HepG2 (cell line): Measurements from ENCODE around the gene SCYGR4. TPM values are rescaled to one million over a fixed set of nuclear protein-coding genes. Genes with fewer than 3 reads are reported as not detected.

ENCODE experiments used
- ATAC-seq: fragments of 200-7000 bp; cut with Tn5 transposase; 3 replicates; pipeline ENCODE4 v1.9.1; 2020; ENCODE audit warnings: mild to moderate bottlenecking, moderate library complexity
- BruUV-seq: library from RNA; stranded (reverse); fragments of 400-500 nt; replicated peaks from 2 replicates; lab custom pipeline; 2021; lab: Mats Ljungman, UMichigan
- CTCF ChIA-PET: fragments of 300-600 bp; formaldehyde crosslinking; extraction: SDS; loops from one replicate; lab custom pipeline; 2021; ENCODE audit warnings: low total read pairs, inconsistent platforms, low intra/inter-chr PET ratio; lab: Yijun Ruan, JAX
- POLR2A ChIA-PET: fragments of 350-600 bp; sonication (Branson Sonifier 250); formaldehyde crosslinking; loops from one replicate; lab custom pipeline; 2020; ENCODE audit warnings: antibody characterized with exemption, inconsistent platforms; lab: Yijun Ruan, JAX
- DNase-seq: peaks from one replicate; pipeline ENCODE4 v3.0.0-alpha.2; 2015; ENCODE audit warnings: low spot score
- FAIRE-seq: peaks from 3 replicates; lab custom pipeline; 2011; peaks lifted over from hg19 to GRCh38; lab: Jason Lieb, UNC
- H2AFZ ChIP-seq: one replicate; pipeline ENCODE4 v1.6.1; 2011; ENCODE audit warnings: low read length, inconsistent platforms
- H3K27ac ChIP-seq: fragments of 300-600 bp; 3 replicates; pipeline ENCODE4 v1.8.0; 2011; ENCODE audit warnings: mixed run types, mild to moderate bottlenecking, mixed read lengths, low read length, inconsistent platforms; ENCODE audit not compliant: insufficient read depth; ENCODE audit errors: extremely low read length
- H3K27me3 ChIP-seq, 2 experiments: fragments of 200-600 bp in 1 of 2; 2 replicates in 1 of 2; 3 replicates in 1 of 2; pipeline versions ENCODE4 v1.6.0 to v1.8.0; 2011; ENCODE audit warnings: low read length in 2 of 2, mild to moderate bottlenecking in 2 of 2, moderate library complexity in 2 of 2, inconsistent platforms in 1 of 2; ENCODE audit not compliant: insufficient read depth in 2 of 2, control insufficient read depth in 1 of 2
- H3K36me3 ChIP-seq, 2 experiments: fragments of 200-600 bp in 1 of 2; replicated peaks in 1 of 2; 2 replicates in 1 of 2; 3 replicates in 1 of 2; pipeline versions ENCODE4 v1.5.1 to v1.8.0; 2011; ENCODE audit warnings: low read length in 2 of 2, inconsistent platforms in 1 of 2; ENCODE audit not compliant: insufficient read depth in 2 of 2, control insufficient read depth in 1 of 2
- H3K4me1 ChIP-seq: 2 replicates; pipeline ENCODE4 v1.5.1; 2012; ENCODE audit warnings: low read length, inconsistent platforms; ENCODE audit not compliant: insufficient read depth
- H3K4me2 ChIP-seq: 2 replicates; pipeline ENCODE4 v1.6.0; 2011; ENCODE audit warnings: low read depth, low read length, inconsistent platforms
- H3K4me3 ChIP-seq, 3 experiments: fragments of 200-600 bp in 1 of 3; sonication (generic), shearing (Covaris generic) in 1 of 3; replicated peaks in 1 of 3; 2 replicates each; pipeline ENCODE4 v1.5.1; 2011 to 2016; ENCODE audit warnings: low read length in 3 of 3, inconsistent platforms in 2 of 3, low read depth in 2 of 3, mild to moderate bottlenecking in 2 of 3, control low read depth in 1 of 3, mixed read lengths in 1 of 3; ENCODE audit not compliant: insufficient read depth in 1 of 3
- H3K79me2 ChIP-seq: one replicate; pipeline ENCODE4 v1.6.1; 2011; ENCODE audit warnings: low read length, inconsistent platforms; ENCODE audit not compliant: insufficient read depth
- H3K9ac ChIP-seq: 2 replicates; pipeline ENCODE4 v1.6.0; 2011; ENCODE audit warnings: mild to moderate bottlenecking, low read depth, low read length, inconsistent platforms; ENCODE audit not compliant: insufficient read depth
- H3K9me3 ChIP-seq: 2 replicates; pipeline ENCODE4 v1.5.1; 2012; ENCODE audit warnings: mild to moderate bottlenecking, low read length
- H4K20me1 ChIP-seq: 2 replicates; pipeline ENCODE4 v1.6.0; 2011; ENCODE audit warnings: inconsistent platforms, mild to moderate bottlenecking, low read length, moderate library complexity; ENCODE audit not compliant: insufficient read depth
- AGO2 ChIP-seq: fragments of 200-400 bp; formaldehyde crosslinking; optimal IDR thresholded peaks from 2 replicates; pipeline ENCODE3; 2017; ENCODE audit warnings: mild to moderate bottlenecking, low read depth, low read length, moderate library complexity
- BATF2 ChIP-seq: sonication (generic); formaldehyde crosslinking; IDR thresholded peaks from 2 replicates; pipeline ENCODE4 v1.8.0; 2022; ENCODE audit warnings: mild to moderate bottlenecking, missing genetic modification reagents, moderate library complexity
- BCL6 ChIP-seq: IDR thresholded peaks from 2 replicates; pipeline ENCODE4 v1.6.1; 2016; ENCODE audit warnings: missing genetic modification reagents, missing compliant biosample characterization
- CBX1 ChIP-seq: IDR thresholded peaks from one replicate; pipeline ENCODE4 v1.6.1; 2016; ENCODE audit warnings: antibody characterized with exemption, low read depth
- CBX5 ChIP-seq: sonication (generic); formaldehyde crosslinking; IDR thresholded peaks from 2 replicates; pipeline ENCODE4 v1.4.0; 2020; ENCODE audit warnings: missing genetic modification reagents, borderline replicate concordance
- FOXO1 ChIP-seq: sonication (generic); formaldehyde crosslinking; IDR thresholded peaks from 2 replicates; pipeline ENCODE4 v1.4.0; 2020; ENCODE audit warnings: missing genetic modification reagents
- HBP1 ChIP-seq: IDR thresholded peaks from 2 replicates; pipeline ENCODE4 v1.6.1; 2016; ENCODE audit warnings: low read depth, control low read depth
- HMG20B ChIP-seq: conservative IDR thresholded peaks from 2 replicates; pipeline ENCODE4 v1.6.1; 2016; ENCODE audit warnings: missing genetic modification reagents, missing compliant biosample characterization
- MEIS2 ChIP-seq: sonication (generic); formaldehyde crosslinking; IDR thresholded peaks from 2 replicates; pipeline ENCODE4 v1.9.0; 2021; ENCODE audit warnings: mild to moderate bottlenecking, missing genetic modification reagents
- NFIB ChIP-seq: sonication (generic); formaldehyde crosslinking; IDR thresholded peaks from 2 replicates; pipeline ENCODE4 v1.9.0; 2021; ENCODE audit warnings: missing genetic modification reagents, mild to moderate bottlenecking, borderline replicate concordance
- NFRKB ChIP-seq: fragments of 450-650 bp; IDR thresholded peaks from 2 replicates; pipeline ENCODE4 v1.6.1; 2017
- PCBP2 ChIP-seq: fragments of 200-400 bp; formaldehyde crosslinking; optimal IDR thresholded peaks from 2 replicates; pipeline ENCODE3; 2018; ENCODE audit warnings: low read length, low read depth; ENCODE audit not compliant: poor library complexity, severe bottlenecking
- PHF21A ChIP-seq: sonication (generic); formaldehyde crosslinking; IDR thresholded peaks from 2 replicates; pipeline ENCODE4 v1.5.0; 2020; ENCODE audit warnings: mild to moderate bottlenecking, missing genetic modification reagents
- PITX1 ChIP-seq: sonication (generic); formaldehyde crosslinking; IDR thresholded peaks from 2 replicates; pipeline ENCODE4 v1.5.1; 2020; ENCODE audit warnings: mild to moderate bottlenecking, missing genetic modification reagents
- SNAI1 ChIP-seq: sonication (generic); formaldehyde crosslinking; IDR thresholded peaks from 2 replicates; pipeline ENCODE4 v1.5.0; 2020; ENCODE audit warnings: mild to moderate bottlenecking, missing genetic modification reagents, borderline replicate concordance
- SNRNP70 ChIP-seq: fragments of 200-400 bp; formaldehyde crosslinking; IDR thresholded peaks from 2 replicates; pipeline ENCODE4 v1.6.1; 2017; ENCODE audit warnings: mild to moderate bottlenecking, low read depth, low read length, moderate library complexity
- SSRP1 ChIP-seq: IDR thresholded peaks from 2 replicates; pipeline ENCODE4 v1.6.1; 2016; ENCODE audit warnings: control low read depth
- U2AF1 ChIP-seq: fragments of 200-400 bp; formaldehyde crosslinking; optimal IDR thresholded peaks from 2 replicates; pipeline ENCODE3; 2017; ENCODE audit warnings: mild to moderate bottlenecking, low read depth, low read length
- ZNF253 ChIP-seq: sonication (generic); formaldehyde crosslinking; IDR thresholded peaks from 2 replicates; pipeline ENCODE4 v1.8.0; 2022; ENCODE audit warnings: mild to moderate bottlenecking, missing genetic modification reagents, borderline replicate concordance
- ZNF549 ChIP-seq: sonication (generic); formaldehyde crosslinking; IDR thresholded peaks from 2 replicates; pipeline ENCODE4 v1.5.0; 2020; ENCODE audit warnings: missing genetic modification reagents
- ZNF567 ChIP-seq: sonication (generic); formaldehyde crosslinking; IDR thresholded peaks from 2 replicates; pipeline ENCODE4 v1.8.1; 2023; ENCODE audit warnings: mild to moderate bottlenecking, missing genetic modification reagents, borderline replicate concordance
- ZNF678 ChIP-seq: sonication (generic); formaldehyde crosslinking; IDR thresholded peaks from 2 replicates; pipeline ENCODE4 v1.4.0; 2020; ENCODE audit warnings: mild to moderate bottlenecking, missing genetic modification reagents
- ZNF704 ChIP-seq: sonication (generic); formaldehyde crosslinking; IDR thresholded peaks from 2 replicates; pipeline ENCODE4 v1.8.1; 2023; ENCODE audit warnings: mild to moderate bottlenecking, inconsistent platforms, moderate library complexity, missing genetic modification reagents, borderline replicate concordance
- ZNF782 ChIP-seq: sonication (generic); formaldehyde crosslinking; IDR thresholded peaks from 2 replicates; pipeline ENCODE4 v1.4.0; 2020; ENCODE audit warnings: missing genetic modification reagents, mild to moderate bottlenecking, borderline replicate concordance
- WGBS: methylation state at CpG from one replicate; pipeline ENCODE4 v1.1.6; 2017; ENCODE audit warnings: low lambda C conversion rate; 5-methylcytosine and 5-hydroxymethylcytosine counted together
- in situ Hi-C: cut with HindIII; loops from 2 replicates; pipeline ENCODE4 v1.10.0; 2017; ENCODE audit warnings: low pct_unique_long_range_greater_than_20kb; ENCODE audit not compliant: extremely low pct_ligation_motif_present
- intact Hi-C: fragments of 100-400 bp; cut with micrococcal nuclease; formaldehyde crosslinking; loops from one replicate; pipeline ENCODE4 v1.10.0; 2022; ENCODE audit not compliant: unreplicated experiment
- polyA plus RNA-seq, 8 experiments: library from polyadenylated mRNA; depleted of rRNA in 3 of 8; stranded (reverse) in 7 of 8; unstranded in 1 of 8; fragments of >200 nt; fragmentation: Illumina TruSeq in 4 of 8; extraction: Trizol in 4 of 8; gene quantifications; 2 replicates each; pipeline versions ENCODE4 v1.2.1 to v1.2.3, GENCODE V29; 2011 to 2016; ENCODE audit warnings: low read depth in 4 of 8, missing spikeins in 1 of 8, mixed read lengths in 1 of 8; ENCODE audit not compliant: insufficient read depth in 1 of 8
- total RNA-seq, 5 experiments: library from RNA; depleted of rRNA; stranded (reverse); fragments of >200 nt; fragmentation: Illumina TruSeq; extraction: Trizol; gene quantifications; 2 replicates each; pipeline ENCODE4 v1.2.3, GENCODE V29; 2016; ENCODE audit warnings: low read depth in 1 of 5

Gene SCYGR4
- total and polyA plus RNA-seq, 2 of the 13 experiments (the other 11 are each of a cell fraction or from before 2014, with no cell fraction given), result not detected

GRCh38 chr2:227643990-227644551 lies 26.8 kb downstream of the SCYGR4 start:
- ATAC-seq, result peak; percentile 95
- H3K9ac ChIP-seq, result peak overlapping the region; percentile 45; the same call in 1 of the 2 replicates
- in situ Hi-C loops (no loop called here), intact Hi-C loops (loop anchor here (1.0 to 5.0 kb wide), 3 partner anchors 122 to 172 kb away; partner anchors contain the start of genes AGFG1 and CCL20)
- peak overlapping the region; percentile 61 for H3K27ac ChIP-seq
- no peaks in the 10 kb centered on the region for H3K27me3 ChIP-seq
- H3K79me2 ChIP-seq, result no peaks in the 10 kb centered on the region
- H2AFZ ChIP-seq, result no peak overlapping the region
- H4K20me1 ChIP-seq, result no peaks in the 10 kb centered on the region
- H3K4me3 ChIP-seq, result peak overlapping the region in 1 of 3 experiments; percentile 18; a peak in 1 of 6 replicates
- ChIA-PET POLR2A (interaction anchor here (1.1 to 1.4 kb wide), 6 partner anchors 14 to 305 kb away, joined by 3 to 6 read pairs (median 4); partner anchors contain the start of gene CCL20), CTCF (interaction anchor here (0.8 kb wide), 1 partner anchor 9 kb away, joined by 3 read pairs; no protein-coding TSS in a partner anchor)
- H3K4me2 ChIP-seq, result peak overlapping the region; percentile 55
- no peaks in the 10 kb centered on the region for H3K36me3 ChIP-seq
- H3K4me1 ChIP-seq, result peaks cover 38% of the 10 kb centered on the region
- 6% methylated on average over 5 of the region's 5 CpGs for WGBS
- no peaks in the 10 kb centered on the region for H3K9me3 ChIP-seq
- BruUV-seq, result no TSS peak
- peak; percentile 98 for DNase-seq
- peak; percentile 81 for FAIRE-seq
- TF ChIP-seq NFRKB, result no peak
- TF ChIP-seq AGO2, result no peak
- TF ChIP-seq SNRNP70, result no peak
- TF ChIP-seq ZNF678 (CRISPR knock-in tag), result no peak
- no peak for TF ChIP-seq CBX5 (CRISPR knock-in tag)
- no peak for TF ChIP-seq ZNF782 (CRISPR knock-in tag)
- no peak for TF ChIP-seq ZNF704 (CRISPR knock-in tag)
- TF ChIP-seq ZNF567 (CRISPR knock-in tag), result no peak
- TF ChIP-seq HBP1 (CRISPR knock-in tag), result no peak
- TF ChIP-seq PHF21A (CRISPR knock-in tag), result peak; percentile 76; the same call in 1 of the 2 replicates
- TF ChIP-seq ZNF253 (CRISPR knock-in tag), result no peak
- no peak for TF ChIP-seq SNAI1 (CRISPR knock-in tag)
- no peak for TF ChIP-seq NFIB (CRISPR knock-in tag)
- TF ChIP-seq FOXO1 (CRISPR knock-in tag), result peak; percentile 85
- TF ChIP-seq ZNF549 (CRISPR knock-in tag), result no peak
- no peak for TF ChIP-seq PCBP2
- TF ChIP-seq MEIS2 (CRISPR knock-in tag), result no peak
- TF ChIP-seq SSRP1 (CRISPR knock-in tag), result 0 out of 2 replicates have a peak, but pooled peaks have one; percentile 10
- no peak for TF ChIP-seq CBX1
- peak; percentile 86; the same call in 1 of the 2 replicates for TF ChIP-seq PITX1 (CRISPR knock-in tag)
- peak; percentile 81 for TF ChIP-seq BCL6 (CRISPR knock-in tag)
- no peak for TF ChIP-seq U2AF1
- TF ChIP-seq HMG20B, result peak; percentile 89
- no peak for TF ChIP-seq BATF2
